Measurements from ENCODE around the gene IDH1.

GRCh38 chr2:208228476-208228875 is 26.4 kb downstream of the IDH1 start:
- TF ChIP-seq, protein P1, sequence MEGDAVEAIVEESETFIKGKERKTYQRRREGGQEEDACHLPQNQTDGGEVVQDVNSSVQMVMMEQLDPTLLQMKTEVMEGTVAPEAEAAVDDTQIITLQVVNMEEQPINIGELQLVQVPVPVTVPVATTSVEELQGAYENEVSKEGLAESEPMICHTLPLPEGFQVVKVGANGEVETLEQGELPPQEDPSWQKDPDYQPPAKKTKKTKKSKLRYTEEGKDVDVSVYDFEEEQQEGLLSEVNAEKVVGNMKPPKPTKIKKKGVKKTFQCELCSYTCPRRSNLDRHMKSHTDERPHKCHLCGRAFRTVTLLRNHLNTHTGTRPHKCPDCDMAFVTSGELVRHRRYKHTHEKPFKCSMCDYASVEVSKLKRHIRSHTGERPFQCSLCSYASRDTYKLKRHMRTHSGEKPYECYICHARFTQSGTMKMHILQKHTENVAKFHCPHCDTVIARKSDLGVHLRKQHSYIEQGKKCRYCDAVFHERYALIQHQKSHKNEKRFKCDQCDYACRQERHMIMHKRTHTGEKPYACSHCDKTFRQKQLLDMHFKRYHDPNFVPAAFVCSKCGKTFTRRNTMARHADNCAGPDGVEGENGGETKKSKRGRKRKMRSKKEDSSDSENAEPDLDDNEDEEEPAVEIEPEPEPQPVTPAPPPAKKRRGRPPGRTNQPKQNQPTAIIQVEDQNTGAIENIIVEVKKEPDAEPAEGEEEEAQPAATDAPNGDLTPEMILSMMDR (IDR thresholded peaks at IDR 0.05) = no peak
- TF ChIP-seq EZH2 (IDR thresholded peaks at IDR 0.05; ENCODE audit: borderline replicate concordance, insufficient read depth, low read depth, low read length, poor library complexity, severe bottlenecking) = no peak

Measured in B cell (primary cell).